KMS-11 (cell line): ENCODE data around the gene CCDC146.

ENCODE experiments used
- H2AFZ ChIP-seq: fragments of 200-600 bp; sonication (generic); 2 replicates; pipeline ENCODE4 v1.6.1; 2016; ENCODE audit warnings: antibody characterized with exemption, mixed run types, low read depth
- H3K27ac ChIP-seq: fragments of 200-600 bp; sonication (generic); 2 replicates; pipeline ENCODE4 v1.6.1; 2016; ENCODE audit warnings: mild to moderate bottlenecking, mixed run types
- H3K27me3 ChIP-seq: fragments of 200-600 bp; sonication (generic); 2 replicates; pipeline ENCODE4 v1.6.1; 2017; ENCODE audit warnings: mild to moderate bottlenecking, low read depth, mixed run types, moderate library complexity; ENCODE audit not compliant: insufficient read depth
- H3K36me3 ChIP-seq: fragments of 200-600 bp; sonication (generic); 2 replicates; pipeline ENCODE4 v1.6.1; 2017; ENCODE audit warnings: mild to moderate bottlenecking, mixed run types; ENCODE audit not compliant: insufficient read depth
- H3K4me1 ChIP-seq: fragments of 200-600 bp; sonication (generic); 2 replicates; pipeline ENCODE4 v1.6.1; 2016; ENCODE audit warnings: mild to moderate bottlenecking, low read depth, mixed run types; ENCODE audit not compliant: poor library complexity, severe bottlenecking
- H3K4me2 ChIP-seq: fragments of 200-600 bp; sonication (generic); 2 replicates; pipeline ENCODE4 v1.7.0; 2016; ENCODE audit warnings: mild to moderate bottlenecking, mixed run types
- H3K4me3 ChIP-seq: fragments of 200-600 bp; sonication (generic); IDR thresholded peaks from 2 replicates; pipeline ENCODE4 v1.6.1; 2017; ENCODE audit warnings: low read depth, low read length, mixed read lengths; ENCODE audit not compliant: insufficient read depth
- H3K79me2 ChIP-seq: fragments of 200-600 bp; sonication (generic); 2 replicates; pipeline ENCODE4 v1.6.1; 2016; ENCODE audit warnings: low read depth, mixed run types; ENCODE audit not compliant: insufficient read depth
- H3K9ac ChIP-seq: fragments of 200-600 bp; sonication (generic); 2 replicates; pipeline ENCODE4 v1.6.1; 2016; ENCODE audit warnings: mild to moderate bottlenecking, mixed run types
- H4K20me1 ChIP-seq: fragments of 200-600 bp; sonication (generic); 2 replicates; pipeline ENCODE4 v1.6.1; 2016; ENCODE audit warnings: mild to moderate bottlenecking, mixed run types; ENCODE audit not compliant: insufficient read depth
- TF ChIP-seq, protein P1 (sequence below): fragments of 200-600 bp; sonication (generic); conservative IDR thresholded peaks from 2 replicates; pipeline ENCODE4 v1.6.1; 2017; ENCODE audit warnings: low read depth, mild to moderate bottlenecking, antibody characterized with exemption, low read length, moderate library complexity, mixed read lengths

The CCDC146 gene

DNA sequence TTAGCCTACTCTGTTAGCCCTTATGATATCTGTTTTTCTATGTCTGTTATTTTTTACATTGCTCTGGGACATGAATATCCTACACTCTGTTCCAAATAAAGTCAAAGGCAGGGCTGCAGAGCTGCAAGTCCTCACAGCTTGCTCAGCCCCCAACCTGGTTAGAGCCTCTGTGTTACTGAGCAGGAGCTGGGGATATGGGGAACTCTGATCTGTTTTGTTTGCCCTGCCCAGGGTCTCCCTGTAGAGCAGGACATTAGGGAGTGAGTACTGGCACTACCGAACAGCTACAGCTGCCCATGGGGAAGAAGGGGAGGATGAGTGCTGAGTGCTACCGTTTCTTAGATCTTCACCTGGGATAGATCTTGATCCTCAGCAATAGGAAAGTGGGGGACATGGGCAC lies 110.1 kb downstream of the CCDC146 start:
- no peak overlapping the region for H3K27ac ChIP-seq

DNA sequence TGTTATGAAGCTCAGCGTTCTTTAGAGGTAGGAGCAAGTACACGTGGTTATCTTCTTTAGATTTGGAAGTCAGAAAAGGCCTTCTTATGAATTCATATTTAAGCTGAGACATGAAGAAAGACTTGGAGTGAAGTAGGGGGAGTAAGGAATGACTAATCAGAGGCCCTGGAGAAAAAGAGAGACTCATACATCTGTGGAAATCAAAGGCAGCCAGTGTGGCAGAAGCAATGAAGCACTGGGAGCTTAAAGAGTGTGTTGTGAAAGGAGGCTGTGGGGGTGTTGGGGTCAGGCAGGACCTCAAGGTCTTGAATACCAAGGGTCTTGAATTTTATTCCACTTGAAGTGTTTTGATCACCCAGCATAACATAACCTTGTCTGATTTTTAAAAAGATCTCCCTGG lies 112.9 kb downstream of the CCDC146 start:
- Histone ChIP-seq H2AFZ (no peak overlapping the region), H3K4me2 (no peak overlapping the region), H3K27me3 (no peaks in the 10 kb centered on the region), H3K36me3 (no peaks in the 10 kb centered on the region), H3K4me1 (no peaks in the 10 kb centered on the region), H3K27ac (no peak overlapping the region), H3K4me3 (no peak overlapping the region), H3K9ac (no peak overlapping the region), H3K79me2 (no peaks in the 10 kb centered on the region), H4K20me1 (no peaks in the 10 kb centered on the region)
- TF ChIP-seq, protein P1, sequence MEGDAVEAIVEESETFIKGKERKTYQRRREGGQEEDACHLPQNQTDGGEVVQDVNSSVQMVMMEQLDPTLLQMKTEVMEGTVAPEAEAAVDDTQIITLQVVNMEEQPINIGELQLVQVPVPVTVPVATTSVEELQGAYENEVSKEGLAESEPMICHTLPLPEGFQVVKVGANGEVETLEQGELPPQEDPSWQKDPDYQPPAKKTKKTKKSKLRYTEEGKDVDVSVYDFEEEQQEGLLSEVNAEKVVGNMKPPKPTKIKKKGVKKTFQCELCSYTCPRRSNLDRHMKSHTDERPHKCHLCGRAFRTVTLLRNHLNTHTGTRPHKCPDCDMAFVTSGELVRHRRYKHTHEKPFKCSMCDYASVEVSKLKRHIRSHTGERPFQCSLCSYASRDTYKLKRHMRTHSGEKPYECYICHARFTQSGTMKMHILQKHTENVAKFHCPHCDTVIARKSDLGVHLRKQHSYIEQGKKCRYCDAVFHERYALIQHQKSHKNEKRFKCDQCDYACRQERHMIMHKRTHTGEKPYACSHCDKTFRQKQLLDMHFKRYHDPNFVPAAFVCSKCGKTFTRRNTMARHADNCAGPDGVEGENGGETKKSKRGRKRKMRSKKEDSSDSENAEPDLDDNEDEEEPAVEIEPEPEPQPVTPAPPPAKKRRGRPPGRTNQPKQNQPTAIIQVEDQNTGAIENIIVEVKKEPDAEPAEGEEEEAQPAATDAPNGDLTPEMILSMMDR, result no peak

More for the DNA sequence above, 110.1 kb downstream of the CCDC146 start:
- no peaks in the 10 kb centered on the region for H4K20me1 ChIP-seq
- no peaks in the 10 kb centered on the region for H3K4me1 ChIP-seq
- H3K27me3 ChIP-seq, result no peaks in the 10 kb centered on the region
- no peak overlapping the region for H3K9ac ChIP-seq
- no peaks in the 10 kb centered on the region for H3K79me2 ChIP-seq
- TF ChIP-seq, protein P1, result no peak
- no peak overlapping the region for H3K4me2 ChIP-seq
- no peak overlapping the region for H2AFZ ChIP-seq
- H3K4me3 ChIP-seq, result no peak overlapping the region
- no peaks in the 10 kb centered on the region for H3K36me3 ChIP-seq

DNA sequence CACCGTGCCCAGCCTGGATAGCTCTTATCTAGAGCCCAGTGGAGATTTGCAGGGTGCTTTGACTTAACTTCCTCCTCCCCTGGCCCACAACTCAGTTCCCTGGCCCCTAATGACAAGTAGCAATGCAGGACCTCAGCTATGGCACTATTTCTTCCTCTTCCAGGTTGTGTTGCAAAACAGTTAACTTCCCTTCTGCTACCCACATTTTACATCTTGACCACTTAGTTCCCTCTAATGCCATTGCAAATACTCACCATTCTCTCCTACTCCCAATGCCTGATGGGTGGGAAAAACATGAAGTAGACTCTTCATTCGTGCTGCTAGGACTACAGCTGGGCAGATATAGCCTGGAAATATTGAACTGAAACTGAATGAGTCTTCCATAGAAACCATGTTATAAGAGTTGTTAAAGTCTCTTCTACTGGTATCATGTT lies 116.3 kb downstream of the CCDC146 start:
- no peak overlapping the region for H3K4me2 ChIP-seq
- H3K79me2 ChIP-seq, result no peaks in the 10 kb centered on the region
- no peak overlapping the region for H2AFZ ChIP-seq
- H3K4me1 ChIP-seq, result no peaks in the 10 kb centered on the region
- no peaks in the 10 kb centered on the region for H3K27me3 ChIP-seq
- H3K9ac ChIP-seq, result no peak overlapping the region
- no peak overlapping the region for H3K4me3 ChIP-seq
- H3K36me3 ChIP-seq, result no peaks in the 10 kb centered on the region
- H4K20me1 ChIP-seq, result no peaks in the 10 kb centered on the region
- H3K27ac ChIP-seq, result no peak overlapping the region
- TF ChIP-seq, protein P1, result no peak

DNA sequence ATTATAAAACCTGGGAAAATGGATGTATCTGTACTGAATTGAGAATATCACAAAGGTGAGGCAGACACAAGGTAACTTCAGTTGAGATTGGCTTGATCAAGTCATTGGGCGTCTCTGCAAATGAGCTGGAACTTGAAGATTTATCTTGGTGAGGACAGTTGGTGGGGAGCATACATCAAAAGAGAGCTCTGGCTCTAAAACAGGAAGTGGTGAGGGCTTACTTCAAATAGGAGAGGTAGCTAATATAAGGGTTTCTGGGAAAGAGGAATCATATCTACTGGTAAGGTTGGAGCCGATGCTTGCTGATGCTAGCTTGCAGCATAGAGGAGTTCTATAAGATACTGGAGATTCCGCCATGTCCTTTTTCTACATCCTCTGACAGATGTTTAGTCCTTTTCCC lies 117.1 kb downstream of the CCDC146 start:
- Histone ChIP-seq H3K27ac (no peak overlapping the region), H3K4me1 (no peaks in the 10 kb centered on the region), H3K36me3 (no peaks in the 10 kb centered on the region), H3K4me3 (no peak overlapping the region), H3K4me2 (no peak overlapping the region), H3K79me2 (no peaks in the 10 kb centered on the region), H3K9ac (no peak overlapping the region), H3K27me3 (no peaks in the 10 kb centered on the region), H4K20me1 (no peaks in the 10 kb centered on the region), H2AFZ (no peak overlapping the region)
- TF ChIP-seq, protein P1, result no peak
